WERI-Rb-1 (cell line): ENCODE data around the gene NKAIN2.

Experiments
- DNase-seq: peaks from one replicate; pipeline ENCODE4 v3.0.0-alpha.2; 2020
- H3K27ac ChIP-seq: fragments of 250-450 bp; sonication (Bioruptor Pico); 2 replicates; pipeline ENCODE4 v1.5.1; 2020; ENCODE audit warnings: mild to moderate bottlenecking, moderate library complexity
- H3K27me3 ChIP-seq: fragments of 250-450 bp; sonication (Bioruptor Pico); 2 replicates; pipeline ENCODE4 v1.5.1; 2021; ENCODE audit warnings: mild to moderate bottlenecking, low read depth, moderate library complexity; ENCODE audit not compliant: insufficient read depth, severe bottlenecking
- H3K36me3 ChIP-seq: fragments of 250-450 bp; sonication (Bioruptor Pico); 2 replicates; pipeline ENCODE4 v1.5.1; 2020; ENCODE audit warnings: mild to moderate bottlenecking, moderate library complexity
- H3K4me3 ChIP-seq: 2 replicates; pipeline ENCODE4 v1.5.1; 2011; ENCODE audit warnings: low read depth, mild to moderate bottlenecking, control low read depth, low read length
- H3K9me3 ChIP-seq: fragments of 250-450 bp; sonication (Bioruptor Pico); 2 replicates; pipeline ENCODE4 v1.5.1; 2021; ENCODE audit warnings: mild to moderate bottlenecking, moderate library complexity; ENCODE audit not compliant: severe bottlenecking
- TF ChIP-seq, protein P1 (sequence below): IDR thresholded peaks from 2 replicates; pipeline ENCODE4 v1.5.1; 2011; ENCODE audit warnings: low read depth, mild to moderate bottlenecking, control low read depth, inconsistent platforms, low read length

NKAIN2 gene

DNA sequence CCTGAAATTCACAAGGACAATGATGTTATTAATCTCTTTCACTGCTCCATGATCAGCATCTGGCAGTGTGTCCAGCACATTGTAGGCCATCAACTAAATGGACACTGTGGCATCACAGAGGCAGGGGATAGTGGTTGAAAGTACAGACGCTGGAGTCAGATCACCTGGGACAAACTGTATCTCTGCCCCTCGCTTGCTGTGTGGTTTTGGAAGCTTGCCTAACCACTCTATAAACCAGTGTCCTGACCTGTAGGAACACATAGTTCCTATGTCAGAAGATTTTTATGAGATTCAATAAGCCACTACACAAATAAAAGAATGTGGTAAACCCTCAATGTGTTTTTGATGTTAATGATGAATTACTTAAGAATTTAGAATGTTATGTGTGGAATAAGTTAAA, 939.3 kb downstream of the NKAIN2 start:
- H3K27me3 ChIP-seq: no peaks in the 10 kb centered on the region
- TF ChIP-seq, protein P1, sequence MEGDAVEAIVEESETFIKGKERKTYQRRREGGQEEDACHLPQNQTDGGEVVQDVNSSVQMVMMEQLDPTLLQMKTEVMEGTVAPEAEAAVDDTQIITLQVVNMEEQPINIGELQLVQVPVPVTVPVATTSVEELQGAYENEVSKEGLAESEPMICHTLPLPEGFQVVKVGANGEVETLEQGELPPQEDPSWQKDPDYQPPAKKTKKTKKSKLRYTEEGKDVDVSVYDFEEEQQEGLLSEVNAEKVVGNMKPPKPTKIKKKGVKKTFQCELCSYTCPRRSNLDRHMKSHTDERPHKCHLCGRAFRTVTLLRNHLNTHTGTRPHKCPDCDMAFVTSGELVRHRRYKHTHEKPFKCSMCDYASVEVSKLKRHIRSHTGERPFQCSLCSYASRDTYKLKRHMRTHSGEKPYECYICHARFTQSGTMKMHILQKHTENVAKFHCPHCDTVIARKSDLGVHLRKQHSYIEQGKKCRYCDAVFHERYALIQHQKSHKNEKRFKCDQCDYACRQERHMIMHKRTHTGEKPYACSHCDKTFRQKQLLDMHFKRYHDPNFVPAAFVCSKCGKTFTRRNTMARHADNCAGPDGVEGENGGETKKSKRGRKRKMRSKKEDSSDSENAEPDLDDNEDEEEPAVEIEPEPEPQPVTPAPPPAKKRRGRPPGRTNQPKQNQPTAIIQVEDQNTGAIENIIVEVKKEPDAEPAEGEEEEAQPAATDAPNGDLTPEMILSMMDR: no peak
- no peaks in the 10 kb centered on the region for H3K9me3 ChIP-seq
- no peak for DNase-seq
- no peak overlapping the region for H3K4me3 ChIP-seq
- no peak overlapping the region for H3K27ac ChIP-seq
- H3K36me3 ChIP-seq: no peaks in the 10 kb centered on the region

DNA sequence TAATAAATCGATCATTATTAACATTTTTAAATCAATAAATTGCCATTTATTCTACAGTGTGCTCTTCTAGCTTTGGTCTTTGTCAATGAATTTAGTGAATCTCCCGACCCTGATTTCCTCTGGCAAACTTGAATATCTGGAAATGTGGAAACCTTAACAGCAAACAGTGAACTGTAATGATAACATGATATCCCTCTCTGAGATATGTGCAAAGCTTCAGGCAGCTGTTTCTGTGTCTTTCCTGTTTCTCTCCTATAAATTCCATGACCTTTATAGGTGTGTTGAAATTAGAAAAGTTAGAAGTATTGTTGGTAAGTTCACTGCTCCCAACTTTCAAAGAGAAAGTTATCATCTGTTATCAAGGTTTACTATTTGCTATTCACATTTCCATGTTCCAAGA, 939.8 kb downstream of the NKAIN2 start:
- DNase-seq: no peak
- Histone ChIP-seq H3K4me3 (no peak overlapping the region), H3K9me3 (no peaks in the 10 kb centered on the region), H3K27ac (no peak overlapping the region), H3K27me3 (no peaks in the 10 kb centered on the region), H3K36me3 (no peaks in the 10 kb centered on the region)
- TF ChIP-seq, protein P1: no peak

DNA sequence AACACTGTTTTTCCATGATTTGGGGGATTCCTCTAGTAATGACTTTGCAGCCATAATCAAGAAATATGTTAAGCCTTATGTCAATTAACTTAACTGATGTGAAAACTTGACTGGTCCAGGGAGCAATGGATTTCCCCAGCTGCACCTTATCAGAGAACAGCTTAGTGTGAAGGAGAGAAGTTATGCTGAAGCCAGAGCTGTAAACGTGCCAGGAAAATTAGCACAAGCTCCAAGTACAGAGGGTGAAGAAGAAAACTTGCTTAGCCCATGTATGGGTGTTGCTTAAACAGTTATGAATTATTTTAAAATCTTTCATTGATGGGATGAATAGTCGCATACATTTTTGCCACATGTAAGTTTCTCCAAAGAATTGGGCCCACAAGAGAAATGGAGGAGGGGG, 943.7 kb downstream of the NKAIN2 start:
- Histone ChIP-seq H3K9me3 (no peaks in the 10 kb centered on the region), H3K27me3 (no peaks in the 10 kb centered on the region), H3K4me3 (no peak overlapping the region), H3K27ac (no peak overlapping the region), H3K36me3 (no peaks in the 10 kb centered on the region)
- no peak for DNase-seq
- TF ChIP-seq, protein P1: no peak

DNA sequence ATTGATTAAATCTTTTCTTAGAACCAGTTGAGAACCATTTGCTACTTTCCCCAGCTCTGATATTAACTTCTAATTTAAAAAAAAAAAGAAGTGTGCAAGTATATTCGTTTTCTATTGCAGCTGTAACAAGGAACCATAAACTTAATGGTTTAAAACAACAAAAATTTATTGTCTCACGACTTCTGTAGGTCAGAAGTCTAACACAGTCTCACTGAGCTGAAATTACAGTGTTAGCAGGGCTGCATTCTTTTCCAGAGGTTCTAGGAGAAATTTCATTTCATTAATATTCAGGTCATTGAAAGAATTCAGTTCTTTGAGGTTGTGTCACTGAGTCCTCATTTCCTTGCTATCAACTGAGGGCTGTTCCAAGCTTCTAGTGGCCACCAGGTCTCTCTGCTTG, 945.1 kb downstream of the NKAIN2 start:
- H3K9me3 ChIP-seq: no peaks in the 10 kb centered on the region
- H3K27me3 ChIP-seq: no peaks in the 10 kb centered on the region
- DNase-seq: no peak
- no peaks in the 10 kb centered on the region for H3K36me3 ChIP-seq
- H3K27ac ChIP-seq: no peak overlapping the region
- H3K4me3 ChIP-seq: no peak overlapping the region
- TF ChIP-seq, protein P1: no peak

DNA sequence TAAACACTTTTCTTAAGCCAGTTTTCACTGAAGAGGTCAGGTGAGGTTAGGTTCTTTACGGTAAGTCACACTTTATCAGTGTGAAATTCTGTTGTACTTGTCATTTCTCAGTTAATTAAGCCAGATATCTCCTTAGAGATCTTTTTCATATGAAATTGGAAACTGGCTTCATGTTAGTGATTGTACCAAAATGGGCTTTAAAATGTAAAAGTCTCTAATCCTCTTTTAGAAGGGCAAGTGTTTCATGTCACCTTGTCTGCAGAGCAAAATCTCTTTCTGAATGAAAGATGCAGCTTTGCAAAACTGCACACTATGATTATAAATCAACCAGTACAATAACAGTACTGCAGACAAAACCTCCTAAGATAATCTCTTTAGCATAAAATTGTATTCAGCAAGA, 949.3 kb downstream of the NKAIN2 start:
- Histone ChIP-seq H3K4me3 (no peak overlapping the region), H3K36me3 (no peaks in the 10 kb centered on the region), H3K27ac (no peak overlapping the region), H3K9me3 (peaks cover 3% of the 10 kb centered on the region), H3K27me3 (no peaks in the 10 kb centered on the region)
- TF ChIP-seq, protein P1: no peak
- no peak for DNase-seq

DNA sequence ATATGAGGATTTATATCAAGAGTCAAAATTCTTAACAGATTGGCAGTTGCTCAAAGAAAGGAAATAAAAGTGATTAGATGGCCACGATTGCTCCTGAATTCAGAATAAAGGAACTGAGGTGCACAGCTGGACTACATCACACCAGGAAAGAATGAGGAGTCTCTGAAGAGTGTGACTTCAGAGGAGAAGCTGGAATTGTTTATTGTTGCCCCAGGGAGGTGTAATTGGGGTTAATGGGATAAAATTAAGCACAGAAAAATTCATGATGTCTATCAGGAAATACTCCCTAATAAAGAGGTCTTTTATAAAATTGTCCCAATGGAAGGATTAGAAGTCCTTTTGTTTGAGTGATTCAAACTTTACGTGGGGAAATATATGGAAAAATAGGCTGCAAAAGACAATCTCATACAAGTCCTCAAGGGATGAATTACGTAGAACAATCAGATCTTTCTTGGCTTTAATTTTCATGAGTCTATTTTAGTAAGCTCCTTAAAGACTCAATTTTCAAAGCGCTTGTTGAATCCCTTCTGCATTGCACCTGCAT, 950.0 kb downstream of the NKAIN2 start:
- TF ChIP-seq, protein P1: no peak

More for the DNA sequence above, 950.0 kb downstream of the NKAIN2 start:
- Histone ChIP-seq H3K27me3 (no peaks in the 10 kb centered on the region), H3K36me3 (no peaks in the 10 kb centered on the region), H3K27ac (no peak overlapping the region), H3K9me3 (peaks cover 3% of the 10 kb centered on the region), H3K4me3 (no peak overlapping the region)
- no peak for DNase-seq
